GM18861 (cell line): ENCODE results near the gene MRPL34.

Experiments
- ATAC-seq: cut with Tn5 transposase; IDR thresholded peaks from one replicate; pipeline ENCODE4 v1.9.1; 2021; ENCODE audit not compliant: unreplicated experiment

The MRPL34 gene

DNA sequence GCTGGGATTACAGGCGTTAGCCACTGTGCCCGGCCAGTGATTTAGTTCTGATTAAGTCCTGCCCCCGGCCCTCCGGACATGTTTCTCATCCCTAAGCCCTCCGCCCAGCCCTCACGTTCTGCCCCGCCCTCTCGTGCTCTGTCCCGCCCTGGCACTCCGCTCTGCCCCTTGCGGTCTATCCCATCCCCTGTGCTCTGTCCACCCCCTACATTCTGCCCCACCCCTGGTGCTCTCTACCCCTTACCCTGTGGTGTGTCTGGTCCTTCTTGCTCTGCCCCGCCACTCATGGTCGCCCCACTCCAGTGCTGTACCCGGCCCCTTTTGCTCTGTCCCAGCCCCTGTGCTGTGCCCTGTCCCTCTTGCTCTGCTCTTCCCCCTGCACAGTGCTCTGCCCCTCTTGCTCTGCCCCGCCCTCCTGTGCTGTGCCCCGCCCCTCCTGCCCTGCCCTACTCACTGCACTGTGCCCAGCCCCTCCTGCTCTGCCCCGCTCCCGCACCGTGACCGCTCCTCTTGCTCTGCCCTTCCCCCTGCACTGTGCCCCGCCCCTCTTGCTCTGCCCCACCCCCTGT, 34.7 kb downstream of the MRPL34 start:
- no peak for ATAC-seq

DNA sequence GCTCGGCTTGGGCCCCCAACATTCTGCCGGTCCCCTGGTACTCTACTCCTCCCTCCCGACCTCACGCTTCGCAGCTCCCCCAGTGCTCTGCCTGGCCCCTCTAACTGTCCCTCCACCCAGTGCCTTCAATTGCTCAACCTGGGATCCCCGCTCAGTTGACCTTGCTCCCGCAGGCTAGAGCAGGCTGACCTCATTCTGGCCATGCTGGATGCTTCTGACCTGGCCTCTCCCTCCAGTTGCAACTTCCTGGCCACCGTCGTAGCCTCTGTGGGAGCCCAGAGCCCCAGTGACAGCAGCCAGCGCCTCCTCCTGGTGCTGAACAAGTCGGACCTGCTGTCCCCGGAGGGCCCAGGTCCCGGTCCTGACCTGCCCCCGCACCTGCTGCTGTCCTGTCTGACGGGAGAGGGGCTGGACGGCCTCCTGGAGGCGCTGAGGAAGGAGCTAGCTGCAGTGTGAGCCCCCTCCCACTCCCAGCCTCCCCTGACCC, 35.2 kb downstream of the MRPL34 start:
- no peak for ATAC-seq

DNA sequence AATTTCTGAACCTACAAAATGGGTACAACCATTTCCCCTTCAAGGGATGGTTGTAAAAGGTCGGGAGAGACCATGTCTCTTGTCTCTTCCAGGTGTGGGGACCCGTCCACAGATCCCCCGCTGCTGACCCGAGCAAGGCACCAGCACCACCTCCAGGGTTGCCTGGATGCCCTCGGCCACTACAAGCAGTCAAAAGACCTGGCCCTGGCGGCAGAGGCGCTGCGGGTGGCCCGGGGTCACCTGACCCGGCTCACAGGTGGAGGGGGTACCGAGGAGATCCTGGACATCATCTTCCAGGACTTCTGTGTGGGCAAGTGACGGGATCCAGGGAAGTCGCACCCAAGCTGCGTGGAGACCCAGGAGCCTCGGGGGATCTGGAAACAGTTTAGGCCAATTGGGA, 35.7 kb downstream of the MRPL34 start:
- no peak for ATAC-seq

GRCh38 chr19:17341845-17342244, 36.2 kb downstream of the MRPL34 start:
- ATAC-seq = no peak

DNA sequence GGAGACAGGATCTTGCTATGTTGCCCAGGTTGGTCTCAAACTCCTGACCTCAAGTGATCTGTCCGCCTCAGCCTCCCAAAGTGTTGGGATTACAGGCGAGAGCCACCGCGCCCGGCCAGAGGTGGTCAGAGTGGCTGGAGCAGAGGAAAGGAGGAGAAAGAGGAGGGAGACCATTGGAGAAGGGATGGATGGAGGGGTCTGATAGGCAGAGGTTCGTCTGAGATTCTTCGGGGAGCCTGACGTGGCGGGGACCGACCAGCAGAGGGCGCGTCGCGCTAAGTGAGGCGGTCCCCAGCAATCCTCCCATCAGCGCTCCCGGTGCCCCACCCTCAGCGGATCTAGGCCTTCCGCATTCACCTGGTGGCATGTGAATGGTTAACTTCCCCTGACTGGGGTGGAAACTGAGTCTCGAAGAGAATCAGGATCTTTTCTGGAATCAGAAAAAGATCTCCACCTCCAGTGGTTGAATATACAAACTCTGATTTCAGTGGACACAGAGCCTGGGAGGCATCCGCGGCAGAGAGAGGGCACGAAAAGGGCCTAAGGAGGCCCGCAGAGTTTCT, 40.5 kb downstream of the MRPL34 start:
- no peak for ATAC-seq

- ATAC-seq = no peak
Observed at GRCh38 chr19:17347361-17347760, 41.7 kb downstream of the MRPL34 start.

DNA sequence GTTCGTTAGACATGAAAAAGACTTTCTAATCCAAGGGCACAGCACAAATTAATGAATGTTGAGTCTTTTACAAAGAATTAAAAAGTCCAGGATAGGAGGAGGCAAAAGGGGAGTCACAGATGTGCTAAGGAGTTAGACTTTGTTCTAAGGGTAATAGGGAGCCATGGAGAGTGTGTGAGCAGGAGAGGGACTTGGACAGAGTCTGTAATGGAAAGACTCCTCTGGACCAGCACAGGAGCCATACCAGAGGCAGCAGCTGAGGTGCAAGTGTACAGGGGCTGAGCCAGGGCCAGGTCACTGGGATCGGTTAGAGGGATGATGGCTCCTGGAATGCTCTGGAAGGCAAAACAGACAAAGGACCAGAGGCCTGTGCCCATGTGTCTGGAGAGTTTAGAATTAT, 42.2 kb downstream of the MRPL34 start:
- no peak for ATAC-seq

DNA sequence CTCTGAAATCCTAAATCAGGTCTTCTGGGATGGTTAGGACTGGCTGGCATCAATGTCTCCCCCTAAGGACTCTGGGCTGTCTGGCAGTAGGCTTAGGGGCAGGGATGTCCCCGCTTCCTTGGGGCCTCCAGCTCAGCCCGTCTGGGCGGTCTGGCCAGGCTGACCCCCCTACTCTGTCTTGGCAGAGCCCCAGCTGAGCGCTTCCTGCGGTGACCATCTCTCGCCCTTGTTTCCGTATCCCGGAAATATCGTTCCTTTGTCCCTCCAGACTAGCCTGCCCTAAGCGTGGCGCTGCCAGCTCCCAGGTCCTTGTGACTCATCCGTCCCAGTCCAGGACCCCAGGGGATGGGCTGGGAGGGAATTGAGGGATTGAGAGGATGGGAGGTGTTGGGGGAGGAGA, 43.0 kb downstream of the MRPL34 start:
- ATAC-seq = no peak

GRCh38 chr19:17351815-17352435, 46.3 kb downstream of the MRPL34 start:
- no peak for ATAC-seq

DNA sequence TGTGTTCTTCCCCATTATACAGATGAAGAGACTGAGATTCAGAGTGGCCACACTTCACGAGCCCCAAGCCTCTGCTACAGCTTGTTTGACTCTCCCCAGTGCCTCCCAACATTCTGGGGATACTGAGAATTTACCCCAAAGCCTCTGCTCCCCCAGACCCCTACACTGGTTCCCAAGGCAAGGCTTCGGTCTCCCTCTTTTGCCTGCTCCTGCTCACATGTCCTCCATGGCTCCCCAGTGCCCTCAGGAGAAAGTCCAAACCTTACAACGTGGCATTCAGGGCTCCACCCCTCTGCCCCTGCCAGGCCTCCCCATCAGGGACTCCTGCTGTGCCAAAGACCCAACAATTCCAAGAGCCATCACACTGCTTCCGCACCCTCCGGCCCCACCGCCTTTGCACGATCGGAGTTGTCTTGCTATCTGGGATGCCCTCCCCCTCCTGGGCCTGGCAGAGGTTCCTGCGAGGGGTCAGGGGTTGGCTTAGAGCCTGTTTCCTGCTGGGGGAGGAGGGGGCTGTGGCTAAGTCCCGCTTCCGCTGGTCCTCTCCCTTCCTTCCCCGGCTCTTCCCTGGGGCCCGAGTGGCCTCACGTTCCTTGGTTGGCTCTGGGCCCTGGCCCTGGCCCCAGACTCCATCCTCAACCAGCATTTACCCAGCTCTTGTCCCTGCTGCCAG, 47.1 kb downstream of the MRPL34 start:
- ATAC-seq = no peak

DNA sequence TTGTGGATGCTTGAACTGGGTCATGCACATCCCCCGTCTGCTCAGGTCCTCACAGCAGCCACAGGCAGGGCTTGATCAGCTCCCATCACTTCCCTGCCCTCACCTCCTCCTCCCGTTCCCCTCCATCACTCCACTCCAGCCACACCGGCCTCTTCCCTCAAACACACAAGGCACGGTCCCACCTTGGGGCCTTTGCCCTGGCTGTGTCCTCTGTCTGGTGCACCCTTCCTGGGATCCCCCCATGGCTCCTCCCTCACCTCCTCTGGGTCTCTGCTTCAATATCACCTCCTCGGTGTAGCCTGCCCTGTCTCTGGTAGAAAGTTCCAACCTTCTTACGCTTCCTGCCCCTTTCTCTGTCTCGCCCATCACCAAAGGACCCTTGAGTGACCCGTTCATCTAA, 47.7 kb downstream of the MRPL34 start:
- no peak for ATAC-seq
